ENCODE measurements around the gene AKR1B1. TPM values are rescaled to one million over a fixed set of nuclear protein-coding genes. Genes with fewer than 3 reads are reported as not detected.

The AKR1B1 gene
- total RNA-seq, 4 donors from 2014 or later: 8.6 to 22.4 (median 13.1) TPM

GRCh38 chr7:134444198-134444960, 14.5 kb downstream of the AKR1B1 start:
- TF ChIP-seq POLR2A (IDR thresholded peaks at IDR 0.05) (no peak), CTCF (IDR thresholded peaks at IDR 0.05) (no peak)
- intact Hi-C loops (cut with DNase I; ENCODE audit: low total_unique reads): no loop called here
- 61 to 76% methylated on average over 9 of the region's 9 CpGs for WGBS, 2 donors
- no peak overlapping the region for H3K4me3 ChIP-seq (ENCODE audit: low read depth, poor library complexity, severe bottlenecking)
- DNase-seq (ENCODE audit: low spot score in 2 of 2): no peak

GRCh38 chr7:134443396-134444070, 15.4 kb downstream of the AKR1B1 start:
- DNase-seq (ENCODE audit: low spot score in 2 of 2): no peak
- intact Hi-C loops (cut with DNase I; ENCODE audit: low total_unique reads): no loop called here
- no peak overlapping the region for H3K4me3 ChIP-seq (ENCODE audit: low read depth, poor library complexity, severe bottlenecking)
- WGBS, 2 donors: 75 to 78% methylated on average over 10 of the region's 10 CpGs
- TF ChIP-seq POLR2A (IDR thresholded peaks at IDR 0.05): no peak
- TF ChIP-seq CTCF (IDR thresholded peaks at IDR 0.05): no peak

DNA sequence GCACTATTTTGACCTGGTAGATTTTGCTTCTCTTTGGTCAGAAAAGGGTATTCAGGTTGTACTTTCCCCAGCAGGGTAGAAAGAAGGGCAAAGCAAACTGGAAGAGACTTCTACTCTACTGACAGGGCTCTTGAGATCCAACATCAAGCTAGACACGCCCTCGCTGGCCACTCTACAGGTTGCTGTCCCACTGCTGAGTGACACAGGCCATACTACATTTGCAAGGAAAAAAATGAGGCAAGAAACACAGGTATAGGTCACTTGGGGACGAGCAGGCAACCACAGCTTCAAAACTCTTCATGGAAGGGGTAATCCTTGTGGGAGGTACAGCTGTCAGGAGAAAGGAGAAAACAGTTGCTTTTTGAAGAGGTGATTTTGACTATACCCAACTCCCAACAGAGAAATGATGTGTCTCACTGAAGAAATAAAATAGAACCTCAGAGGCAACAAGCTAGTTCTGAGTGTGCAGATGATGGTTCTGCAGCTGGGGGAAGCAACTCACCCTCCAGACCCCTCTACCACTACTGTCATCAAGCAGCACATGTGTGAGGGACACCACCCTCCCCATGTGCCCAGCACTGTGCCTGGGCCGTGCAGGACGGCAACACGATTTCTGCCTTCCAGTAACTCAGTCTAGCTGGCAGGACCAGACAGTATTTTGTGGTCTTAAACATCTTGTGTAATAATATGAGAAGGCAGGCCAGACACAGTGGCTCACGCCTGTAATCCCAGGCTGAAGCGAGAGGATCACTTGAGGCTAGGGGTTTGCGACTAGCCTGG, 16.3 kb downstream of the AKR1B1 start:
- WGBS, 2 donors: 93 to 96% methylated on average over 8 to 9 of the region's 9 CpGs
- no peak overlapping the region for H3K4me3 ChIP-seq (ENCODE audit: low read depth, poor library complexity, severe bottlenecking)
- TF ChIP-seq CTCF (IDR thresholded peaks at IDR 0.05): no peak
- TF ChIP-seq POLR2A (IDR thresholded peaks at IDR 0.05): no peak
- DNase-seq (ENCODE audit: low spot score in 2 of 2): no peak
- intact Hi-C loops (cut with DNase I; ENCODE audit: low total_unique reads): no loop called here

DNA sequence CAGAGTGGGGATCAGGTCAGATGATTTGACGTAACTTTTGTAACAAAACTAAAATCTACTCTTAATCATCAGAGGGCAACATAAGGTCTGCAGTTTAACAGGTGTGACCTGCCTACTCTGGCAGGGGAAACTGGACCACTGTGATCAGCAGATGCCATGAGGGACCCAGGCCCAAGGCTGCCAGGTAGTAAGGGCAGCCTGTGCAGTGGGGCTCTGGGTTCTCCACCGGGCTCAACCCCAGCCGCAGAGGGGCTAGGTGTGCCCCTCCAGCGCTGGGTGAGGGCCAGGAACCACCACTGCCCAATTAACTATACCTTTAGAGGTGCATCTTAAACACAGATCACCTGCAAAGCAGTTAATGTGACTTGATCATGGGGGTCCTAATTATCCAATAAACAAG, 17.6 kb downstream of the AKR1B1 start:
- 90 to 95% methylated on average over 4 of the region's 4 CpGs for WGBS, 2 donors
- H3K4me3 ChIP-seq (ENCODE audit: low read depth, poor library complexity, severe bottlenecking): no peak overlapping the region
- TF ChIP-seq CTCF (IDR thresholded peaks at IDR 0.05) (no peak), POLR2A (IDR thresholded peaks at IDR 0.05) (no peak)
- no peak for DNase-seq (ENCODE audit: low spot score in 2 of 2)
- intact Hi-C loops (cut with DNase I; ENCODE audit: low total_unique reads): no loop called here

- H3K4me3 ChIP-seq (ENCODE audit: low read depth, poor library complexity, severe bottlenecking): no peak overlapping the region
- WGBS, 2 donors: 96 to 97% methylated on average over 4 of the region's 4 CpGs
- intact Hi-C loops (cut with DNase I; ENCODE audit: low total_unique reads): no loop called here
- TF ChIP-seq CTCF (IDR thresholded peaks at IDR 0.05) (no peak), POLR2A (IDR thresholded peaks at IDR 0.05) (no peak)
- DNase-seq (ENCODE audit: low spot score in 2 of 2): no peak
Measured at GRCh38 chr7:134440476-134440875, 18.4 kb downstream of the AKR1B1 start.

Data from lower leg skin (tissue), 4 donors.